OCI-LY7 (cell line): ENCODE data around the gene KIF26A. TPM values are rescaled to one million over a fixed set of nuclear protein-coding genes. Genes with fewer than 3 reads are reported as not detected.

Source experiments
- BruUV-seq: library from RNA; stranded (reverse); fragments of 400-500 nt; replicated peaks from 2 replicates; lab custom pipeline; 2021; lab: Mats Ljungman, UMichigan
- CTCF ChIA-PET: fragments of 300-600 bp; sonication (Branson Sonifier 250); formaldehyde crosslinking; loops from one replicate; lab custom pipeline; 2022; ENCODE audit warnings: antibody characterized with exemption; ENCODE audit not compliant: unreplicated experiment; lab: Charles Lee
- POLR2A ChIA-PET: fragments of 300-600 bp; sonication (Branson Sonifier 250); formaldehyde crosslinking; loops from one replicate; lab custom pipeline; 2022; ENCODE audit warnings: antibody characterized with exemption; lab: Charles Lee
- DNase-seq: peaks from one replicate; pipeline ENCODE4 v3.0.0-alpha.2; 2015; ENCODE audit warnings: low spot score
- H2AFZ ChIP-seq: fragments of 200-600 bp; sonication (generic), shearing (Covaris generic); 2 replicates; pipeline ENCODE4 v1.6.1; 2014; ENCODE audit warnings: mild to moderate bottlenecking, antibody characterized with exemption, low read length, moderate library complexity
- H3K27ac ChIP-seq: fragments of 200-600 bp; sonication (generic); 2 replicates; pipeline ENCODE4 v1.5.1; 2014; ENCODE audit warnings: mixed run types, low read depth, mild to moderate bottlenecking, moderate library complexity, low read length, inconsistent platforms; ENCODE audit not compliant: poor library complexity, severe bottlenecking
- H3K36me3 ChIP-seq: fragments of 200-600 bp; sonication (generic); 2 replicates; pipeline ENCODE4 v1.6.1; 2014; ENCODE audit warnings: mild to moderate bottlenecking, antibody characterized with exemption, low read length, moderate library complexity, mixed read lengths; ENCODE audit not compliant: insufficient read depth
- H3K4me1 ChIP-seq: fragments of 200-600 bp; sonication (generic); 2 replicates; pipeline ENCODE4 v1.5.1; 2014; ENCODE audit warnings: mild to moderate bottlenecking, low read length; ENCODE audit not compliant: insufficient read depth, poor library complexity, severe bottlenecking
- H3K4me2 ChIP-seq: fragments of 200-600 bp; sonication (generic); 2 replicates; pipeline ENCODE4 v1.6.1; 2014; ENCODE audit warnings: mild to moderate bottlenecking, low read length
- H3K4me3 ChIP-seq: fragments of 200-600 bp; sonication (generic); 2 replicates; pipeline ENCODE4 v1.5.1; 2014; ENCODE audit warnings: mild to moderate bottlenecking, low read depth, low read length; ENCODE audit not compliant: poor library complexity, severe bottlenecking
- H3K79me2 ChIP-seq: fragments of 200-600 bp; sonication (generic); 2 replicates; pipeline ENCODE4 v1.6.1; 2016; ENCODE audit warnings: low read depth, mild to moderate bottlenecking, low read length, moderate library complexity, mixed read lengths; ENCODE audit not compliant: insufficient read depth
- H3K9me2 ChIP-seq: fragments of 200-600 bp; sonication (generic); 2 replicates; pipeline ENCODE4 v1.6.1; 2016; ENCODE audit warnings: mild to moderate bottlenecking, low read length, mixed read lengths; ENCODE audit not compliant: insufficient read depth
- H3K9me3 ChIP-seq: fragments of 200-600 bp; sonication (generic); 2 replicates; pipeline ENCODE4 v1.6.1; 2014; ENCODE audit warnings: mild to moderate bottlenecking, mixed run types, low read length, mixed read lengths
- H4K20me1 ChIP-seq: fragments of 200-600 bp; sonication (generic); 2 replicates; pipeline ENCODE4 v1.6.1; 2014; ENCODE audit warnings: mild to moderate bottlenecking, antibody characterized with exemption, low read length, moderate library complexity, mixed read lengths; ENCODE audit not compliant: insufficient read depth
- CTCF ChIP-seq: fragments of 200-600 bp; sonication (generic); conservative IDR thresholded peaks from 2 replicates; pipeline ENCODE4 v1.5.1; 2014; ENCODE audit warnings: mild to moderate bottlenecking, antibody characterized with exemption, low read length, moderate library complexity, mixed read lengths
- EZH2phosphoT487 ChIP-seq: fragments of 200-600 bp; sonication (generic); IDR thresholded peaks from 2 replicates; pipeline ENCODE4 v1.6.1; 2018; ENCODE audit warnings: low read depth, borderline replicate concordance, mild to moderate bottlenecking, mixed run types, antibody characterized with exemption, low read length, moderate library complexity, mixed read lengths
- intact Hi-C: fragments of 100-400 bp; cut with micrococcal nuclease; formaldehyde crosslinking; loops from one replicate; pipeline ENCODE4 v1.10.0; 2022; ENCODE audit not compliant: unreplicated experiment
- total RNA-seq, 2 experiments: library from RNA; depleted of rRNA in 1 of 2; stranded (reverse); fragments of >200 nt in 1 of 2; shearing (Covaris generic) in 1 of 2; gene quantifications; 2 replicates each; pipeline ENCODE4 v1.2.3, GENCODE V29; 2014 to 2022

KIF26A gene
- total RNA-seq, 2 experiments from 2014 or later = not detected

- no peak overlapping the region for H3K27ac ChIP-seq
- ChIA-PET POLR2A (no interaction called here), CTCF (no interaction called here)
- no peak for TF ChIP-seq CTCF
- no peak for TF ChIP-seq EZH2phosphoT487
- H3K9me2 ChIP-seq = no peaks in the 10 kb centered on the region
- no peaks in the 10 kb centered on the region for H3K4me1 ChIP-seq
- H3K79me2 ChIP-seq = no peaks in the 10 kb centered on the region
- H3K4me3 ChIP-seq = no peak overlapping the region
- no TSS peak for BruUV-seq
- no peaks in the 10 kb centered on the region for H4K20me1 ChIP-seq
- no peak overlapping the region for H3K4me2 ChIP-seq
- DNase-seq = no peak
- intact Hi-C loops = no loop called here
- no peaks in the 10 kb centered on the region for H3K36me3 ChIP-seq
- no peaks in the 10 kb centered on the region for H3K9me3 ChIP-seq
- H2AFZ ChIP-seq = no peak overlapping the region
Observed at GRCh38 chr14:104110491-104111209, 27.7 kb upstream of the KIF26A start.

GRCh38 chr14:104111301-104112112 lies 26.9 kb upstream of the KIF26A start:
- Histone ChIP-seq H3K9me2 (no peaks in the 10 kb centered on the region), H3K4me3 (no peak overlapping the region), H2AFZ (no peak overlapping the region), H4K20me1 (no peaks in the 10 kb centered on the region), H3K9me3 (no peaks in the 10 kb centered on the region), H3K4me2 (no peak overlapping the region), H3K27ac (no peak overlapping the region), H3K4me1 (no peaks in the 10 kb centered on the region), H3K36me3 (no peaks in the 10 kb centered on the region), H3K79me2 (no peaks in the 10 kb centered on the region)
- intact Hi-C loops = no loop called here
- no TSS peak for BruUV-seq
- POLR2A ChIA-PET = no interaction called here
- CTCF ChIA-PET = no interaction called here
- TF ChIP-seq CTCF (no peak), EZH2phosphoT487 (no peak)
- no peak for DNase-seq

GRCh38 chr14:104112113-104112505 lies 26.3 kb upstream of the KIF26A start:
- intact Hi-C loops = no loop called here
- DNase-seq = no peak
- POLR2A ChIA-PET = no interaction called here
- Histone ChIP-seq H3K79me2 (no peaks in the 10 kb centered on the region), H3K4me2 (no peak overlapping the region), H3K36me3 (no peaks in the 10 kb centered on the region), H4K20me1 (no peaks in the 10 kb centered on the region), H3K9me3 (no peaks in the 10 kb centered on the region), H3K9me2 (no peaks in the 10 kb centered on the region), H3K4me3 (no peak overlapping the region), H2AFZ (no peak overlapping the region), H3K27ac (no peak overlapping the region), H3K4me1 (no peaks in the 10 kb centered on the region)
- CTCF ChIA-PET = no interaction called here
- TF ChIP-seq CTCF = no peak
- TF ChIP-seq EZH2phosphoT487 = no peak
- no TSS peak for BruUV-seq
